A673 (cell line): Measurements from ENCODE around the gene JSRP1. TPM values are rescaled to one million over a fixed set of nuclear protein-coding genes. Genes with fewer than 3 reads are reported as not detected.

Experiments used
- BruUV-seq: library from RNA; stranded (reverse); fragments of 400-500 nt; replicated peaks from 2 replicates; lab custom pipeline; 2021; lab: Mats Ljungman, UMichigan
- CTCF ChIA-PET: fragments of 300-600 bp; sonication (Branson Sonifier 250); formaldehyde crosslinking; loops from one replicate; lab custom pipeline; 2022; ENCODE audit warnings: antibody characterized with exemption; lab: Charles Lee
- POLR2A ChIA-PET: fragments of 300-600 bp; sonication (Branson Sonifier 250); formaldehyde crosslinking; loops from one replicate; lab custom pipeline; 2022; ENCODE audit warnings: antibody characterized with exemption; ENCODE audit not compliant: low non-redundant PET; lab: Charles Lee
- DNase-seq: peaks from one replicate; pipeline ENCODE4 v3.0.0-alpha.2; 2015; ENCODE audit warnings: low spot score
- H3K27ac ChIP-seq: fragments of 200-600 bp; sonication (generic); 2 replicates; pipeline ENCODE4 v1.5.1; 2016; ENCODE audit warnings: mixed run types, low read depth, mild to moderate bottlenecking, mixed read lengths, antibody characterized with exemption, low read length; ENCODE audit not compliant: poor library complexity, severe bottlenecking
- H3K27me3 ChIP-seq: fragments of 200-600 bp; sonication (generic); replicated peaks from 2 replicates; pipeline ENCODE4 v1.6.1; 2017; ENCODE audit warnings: mixed run types, low read depth, mild to moderate bottlenecking, mixed read lengths, antibody characterized with exemption, low read length; ENCODE audit not compliant: insufficient read depth, poor library complexity
- H3K36me3 ChIP-seq: fragments of 200-600 bp; sonication (generic); 2 replicates; pipeline ENCODE4 v1.6.1; 2016; ENCODE audit warnings: mixed run types, mild to moderate bottlenecking, mixed read lengths, antibody characterized with exemption, low read length; ENCODE audit not compliant: insufficient read depth, poor library complexity, severe bottlenecking
- H3K4me1 ChIP-seq: fragments of 200-600 bp; sonication (generic); 2 replicates; pipeline ENCODE4 v1.6.1; 2017; ENCODE audit warnings: mixed run types, mild to moderate bottlenecking, mixed read lengths, antibody characterized with exemption, low read length; ENCODE audit not compliant: insufficient read depth, poor library complexity, severe bottlenecking
- H3K4me3 ChIP-seq: fragments of 200-600 bp; sonication (generic); 2 replicates; pipeline ENCODE4 v1.5.1; 2016; ENCODE audit warnings: low read depth, mixed run types, mild to moderate bottlenecking, mixed read lengths, low read length; ENCODE audit not compliant: poor library complexity, severe bottlenecking
- H3K9me3 ChIP-seq: fragments of 200-600 bp; sonication (generic); 2 replicates; pipeline ENCODE4 v1.6.1; 2016; ENCODE audit warnings: mixed run types, low read depth, mild to moderate bottlenecking, mixed read lengths, antibody characterized with exemption, low read length; ENCODE audit not compliant: poor library complexity, severe bottlenecking
- EZH2 ChIP-seq: fragments of 200-600 bp; sonication (generic); IDR thresholded peaks from 2 replicates; pipeline ENCODE4 v1.6.1; 2017; ENCODE audit warnings: borderline replicate concordance, low read depth, mild to moderate bottlenecking, mixed read lengths, antibody characterized with exemption, low read length; ENCODE audit not compliant: poor library complexity, severe bottlenecking
- intact Hi-C: fragments of 100-400 bp; cut with micrococcal nuclease; formaldehyde crosslinking; loops from one replicate; pipeline ENCODE4 v1.10.0; 2022; ENCODE audit not compliant: unreplicated experiment
- total RNA-seq: library from RNA; stranded (reverse); gene quantifications from 2 replicates; pipeline ENCODE4 v1.2.3, GENCODE V29; 2021
- TF ChIP-seq, protein P1 (sequence below): fragments of 300-800, 200-600 bp; sonication (generic); conservative IDR thresholded peaks from 2 replicates; pipeline ENCODE4 v1.5.1; 2017; ENCODE audit warnings: low read depth, mild to moderate bottlenecking, antibody characterized with exemption, low read length, moderate library complexity, mixed read lengths

JSRP1 gene
- total RNA-seq, 1 experiment from 2014 or later, result 0.73 TPM

DNA sequence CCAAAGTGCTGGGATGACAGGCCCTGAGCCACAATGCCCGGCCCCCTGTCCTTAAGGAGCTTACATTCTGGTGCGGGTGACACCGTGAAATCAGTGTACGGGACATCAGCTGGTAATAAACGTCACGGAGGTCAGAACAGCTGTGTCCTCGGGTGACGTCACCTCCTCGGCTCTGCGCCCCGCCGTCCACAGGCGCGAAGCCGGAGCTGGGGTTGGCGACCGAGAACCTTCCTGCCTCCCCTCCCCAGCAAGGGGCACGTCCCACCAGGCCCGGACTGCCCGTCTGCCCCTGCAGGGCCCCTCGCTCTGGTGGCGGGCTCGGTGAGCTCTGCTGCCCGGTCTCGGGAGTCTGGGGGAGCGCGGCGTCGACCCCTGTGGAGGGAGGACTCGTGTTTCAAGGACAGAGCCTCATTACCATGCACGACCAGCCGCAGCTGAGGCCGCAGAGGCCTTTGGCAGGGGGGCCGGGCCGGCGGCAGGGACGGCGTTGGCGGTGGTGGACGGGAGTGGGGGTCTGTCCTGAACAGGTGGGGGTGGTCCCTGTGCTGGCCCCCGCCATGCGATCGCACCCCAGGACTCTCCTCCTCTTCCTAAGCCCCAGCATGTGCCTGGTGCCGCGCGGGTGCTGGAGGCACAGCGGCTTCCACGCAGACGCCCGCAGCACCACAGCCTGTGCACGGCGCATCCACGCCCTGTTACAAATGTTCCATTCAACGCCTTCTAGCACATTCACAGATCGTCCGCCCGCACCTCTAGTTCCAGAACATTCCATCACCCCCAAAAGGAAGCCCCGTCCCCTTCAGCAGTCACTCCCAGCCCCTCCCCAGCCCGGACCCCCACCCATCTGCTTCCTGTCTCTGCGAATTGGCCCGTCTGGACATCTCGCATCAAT is 46.3 kb upstream of the JSRP1 start:
- BruUV-seq, result no TSS peak
- POLR2A ChIA-PET, result no interaction called here
- CTCF ChIA-PET, result no interaction called here
- no peaks in the 10 kb centered on the region for H3K4me1 ChIP-seq
- H3K4me3 ChIP-seq, result no peak overlapping the region
- TF ChIP-seq, protein P1, sequence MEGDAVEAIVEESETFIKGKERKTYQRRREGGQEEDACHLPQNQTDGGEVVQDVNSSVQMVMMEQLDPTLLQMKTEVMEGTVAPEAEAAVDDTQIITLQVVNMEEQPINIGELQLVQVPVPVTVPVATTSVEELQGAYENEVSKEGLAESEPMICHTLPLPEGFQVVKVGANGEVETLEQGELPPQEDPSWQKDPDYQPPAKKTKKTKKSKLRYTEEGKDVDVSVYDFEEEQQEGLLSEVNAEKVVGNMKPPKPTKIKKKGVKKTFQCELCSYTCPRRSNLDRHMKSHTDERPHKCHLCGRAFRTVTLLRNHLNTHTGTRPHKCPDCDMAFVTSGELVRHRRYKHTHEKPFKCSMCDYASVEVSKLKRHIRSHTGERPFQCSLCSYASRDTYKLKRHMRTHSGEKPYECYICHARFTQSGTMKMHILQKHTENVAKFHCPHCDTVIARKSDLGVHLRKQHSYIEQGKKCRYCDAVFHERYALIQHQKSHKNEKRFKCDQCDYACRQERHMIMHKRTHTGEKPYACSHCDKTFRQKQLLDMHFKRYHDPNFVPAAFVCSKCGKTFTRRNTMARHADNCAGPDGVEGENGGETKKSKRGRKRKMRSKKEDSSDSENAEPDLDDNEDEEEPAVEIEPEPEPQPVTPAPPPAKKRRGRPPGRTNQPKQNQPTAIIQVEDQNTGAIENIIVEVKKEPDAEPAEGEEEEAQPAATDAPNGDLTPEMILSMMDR, result no peak
- no peak for TF ChIP-seq EZH2
- no peak for DNase-seq
- no peak overlapping the region for H3K27ac ChIP-seq
- intact Hi-C loops, result no loop called here
- H3K36me3 ChIP-seq, result no peaks in the 10 kb centered on the region
- no peaks in the 10 kb centered on the region for H3K27me3 ChIP-seq
- H3K9me3 ChIP-seq, result no peaks in the 10 kb centered on the region

DNA sequence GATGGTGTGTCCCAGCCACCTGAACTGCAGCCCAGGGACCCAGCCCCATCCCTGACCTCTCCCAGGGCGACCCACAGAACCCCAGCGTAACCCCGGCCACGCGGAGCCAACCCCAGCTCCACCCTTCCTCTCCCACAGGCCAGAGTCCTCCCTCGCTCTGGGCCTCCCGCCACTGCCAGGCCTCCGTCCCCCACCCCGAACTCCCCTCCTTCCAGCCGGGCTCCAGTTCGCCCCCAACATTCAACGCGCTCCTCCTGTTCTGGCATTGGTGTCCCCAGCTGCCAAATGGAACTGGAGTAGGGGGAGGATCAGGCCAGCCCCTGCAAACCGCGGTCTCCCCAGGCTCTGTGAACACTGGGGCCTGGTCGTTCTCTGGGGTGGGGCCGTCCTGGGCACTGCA is 44.3 kb upstream of the JSRP1 start:
- CTCF ChIA-PET, result no interaction called here
- no peak for DNase-seq
- Histone ChIP-seq H3K27ac (no peak overlapping the region), H3K4me3 (no peak overlapping the region), H3K27me3 (no peaks in the 10 kb centered on the region), H3K4me1 (no peaks in the 10 kb centered on the region), H3K9me3 (no peaks in the 10 kb centered on the region), H3K36me3 (no peaks in the 10 kb centered on the region)
- POLR2A ChIA-PET, result no interaction called here
- no TSS peak for BruUV-seq
- intact Hi-C loops, result no loop called here
- no peak for TF ChIP-seq EZH2
- TF ChIP-seq, protein P1, result no peak

DNA sequence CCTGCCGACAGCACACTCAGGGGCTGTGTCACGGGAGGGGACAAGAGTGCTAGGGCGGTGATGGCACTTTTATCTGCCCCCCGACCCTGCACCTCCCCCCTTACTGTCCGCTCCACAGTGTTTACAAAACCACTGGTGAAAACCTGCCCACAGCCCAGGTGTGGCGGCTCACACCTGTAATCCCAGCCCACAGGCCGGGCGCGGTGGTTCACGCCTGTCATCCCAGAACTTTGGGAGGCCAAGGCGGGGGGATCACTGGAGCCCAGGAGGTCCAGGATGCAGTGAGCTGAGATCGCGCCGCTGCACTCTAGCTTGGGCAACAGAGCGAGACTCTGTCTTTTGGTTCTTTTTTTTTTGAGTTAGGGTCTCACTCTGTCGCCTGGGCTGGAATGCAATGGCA is 39.9 kb upstream of the JSRP1 start:
- H3K4me1 ChIP-seq, result peaks cover 11% of the 10 kb centered on the region
- H3K27ac ChIP-seq, result no peak overlapping the region
- no peak overlapping the region for H3K4me3 ChIP-seq
- H3K27me3 ChIP-seq, result peaks cover 17% of the 10 kb centered on the region
- H3K9me3 ChIP-seq, result no peaks in the 10 kb centered on the region
- ChIA-PET CTCF (no interaction called here), POLR2A (no interaction called here)
- no peak for DNase-seq
- BruUV-seq, result no TSS peak
- TF ChIP-seq, protein P1, result no peak
- TF ChIP-seq EZH2, result no peak
- H3K36me3 ChIP-seq, result no peaks in the 10 kb centered on the region
- intact Hi-C loops, result no loop called here
